Stimulated activated CD8-positive, alpha-beta memory T cell treated with anti-CD3 and anti-CD28 coated beads, Interleukin-4, amount 100 ng/mL, for 24 hours (primary cell): ENCODE results near the gene UNC5B.
"Not testable (repeated sequence)": the region's sequence is repeated elsewhere in the genome, so short reads cannot be mapped to it uniquely, and the experiment has no call there.

Experiments used
- DNase-seq: peaks from one replicate; pipeline ENCODE4 v3.0.0-alpha.2; 2020; ENCODE audit warnings: low read depth

Gene UNC5B

GRCh38 chr10:71209731-71210541 is 2.4 kb upstream of the UNC5B start:
- no peak for DNase-seq

- no peak for DNase-seq
These were observed 1.9 kb upstream of the UNC5B start for GRCh38 chr10:71210542-71210871.

- no peak for DNase-seq
These were observed 1.3 kb upstream of the UNC5B start for GRCh38 chr10:71211053-71211452.

GRCh38 chr10:71211775-71212317 is 524 bp upstream of the UNC5B start:
- no peak for DNase-seq

GRCh38 chr10:71213127-71213621 is 804 bp downstream of the UNC5B start:
- no peak for DNase-seq

- DNase-seq: no peak
These were observed 1.5 kb downstream of the UNC5B start for GRCh38 chr10:71213761-71214440.

GRCh38 chr10:71214641-71215559 is 2.5 kb downstream of the UNC5B start:
- no peak for DNase-seq

- DNase-seq: no peak
These were observed 4.0 kb downstream of the UNC5B start for GRCh38 chr10:71216363-71216695.

GRCh38 chr10:71216751-71217265 is 4.4 kb downstream of the UNC5B start:
- DNase-seq: no peak

- DNase-seq: no peak
These were observed 5.1 kb downstream of the UNC5B start for GRCh38 chr10:71217266-71218045.

GRCh38 chr10:71218046-71218650 is 5.8 kb downstream of the UNC5B start:
- DNase-seq: no peak

- DNase-seq: no peak
These were observed 6.3 kb downstream of the UNC5B start for GRCh38 chr10:71218651-71219050.

GRCh38 chr10:71219236-71219917 is 7.0 kb downstream of the UNC5B start:
- not testable (repeated sequence) for DNase-seq

- no peak for DNase-seq
These were observed 7.7 kb downstream of the UNC5B start for GRCh38 chr10:71219918-71220688.

GRCh38 chr10:71220689-71221540 is 8.5 kb downstream of the UNC5B start:
- no peak for DNase-seq

- no peak for DNase-seq
These were observed 9.3 kb downstream of the UNC5B start for GRCh38 chr10:71221586-71222202.

GRCh38 chr10:71222601-71223346 is 10.4 kb downstream of the UNC5B start:
- DNase-seq: no peak
